T47D (cell line): Measurements from ENCODE around the gene ERAP2.
"Not testable (repeated sequence)": the region's sequence is repeated elsewhere in the genome, so short reads cannot be mapped to it uniquely, and the experiment has no call there.

ENCODE experiments used
- DNase-seq, 2 experiments: peaks; one replicate each; pipeline versions ENCODE4 v3.0.0 to v3.0.0-alpha.2; 2011 to 2012; ENCODE audit warnings: low read depth in 1 of 2, low spot score in 1 of 2
- JUND ChIP-seq: IDR thresholded peaks from 2 replicates; pipeline ENCODE4 v1.6.1; 2012; ENCODE audit warnings: low read depth
- in situ Hi-C: cut with HindIII; loops from 2 replicates; pipeline ENCODE4 v1.10.0; 2016; ENCODE audit warnings: low sequenced_read_pairs, low pct_unique_long_range_greater_than_20kb

The ERAP2 gene, protein sequence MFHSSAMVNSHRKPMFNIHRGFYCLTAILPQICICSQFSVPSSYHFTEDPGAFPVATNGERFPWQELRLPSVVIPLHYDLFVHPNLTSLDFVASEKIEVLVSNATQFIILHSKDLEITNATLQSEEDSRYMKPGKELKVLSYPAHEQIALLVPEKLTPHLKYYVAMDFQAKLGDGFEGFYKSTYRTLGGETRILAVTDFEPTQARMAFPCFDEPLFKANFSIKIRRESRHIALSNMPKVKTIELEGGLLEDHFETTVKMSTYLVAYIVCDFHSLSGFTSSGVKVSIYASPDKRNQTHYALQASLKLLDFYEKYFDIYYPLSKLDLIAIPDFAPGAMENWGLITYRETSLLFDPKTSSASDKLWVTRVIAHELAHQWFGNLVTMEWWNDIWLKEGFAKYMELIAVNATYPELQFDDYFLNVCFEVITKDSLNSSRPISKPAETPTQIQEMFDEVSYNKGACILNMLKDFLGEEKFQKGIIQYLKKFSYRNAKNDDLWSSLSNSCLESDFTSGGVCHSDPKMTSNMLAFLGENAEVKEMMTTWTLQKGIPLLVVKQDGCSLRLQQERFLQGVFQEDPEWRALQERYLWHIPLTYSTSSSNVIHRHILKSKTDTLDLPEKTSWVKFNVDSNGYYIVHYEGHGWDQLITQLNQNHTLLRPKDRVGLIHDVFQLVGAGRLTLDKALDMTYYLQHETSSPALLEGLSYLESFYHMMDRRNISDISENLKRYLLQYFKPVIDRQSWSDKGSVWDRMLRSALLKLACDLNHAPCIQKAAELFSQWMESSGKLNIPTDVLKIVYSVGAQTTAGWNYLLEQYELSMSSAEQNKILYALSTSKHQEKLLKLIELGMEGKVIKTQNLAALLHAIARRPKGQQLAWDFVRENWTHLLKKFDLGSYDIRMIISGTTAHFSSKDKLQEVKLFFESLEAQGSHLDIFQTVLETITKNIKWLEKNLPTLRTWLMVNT

DNA sequence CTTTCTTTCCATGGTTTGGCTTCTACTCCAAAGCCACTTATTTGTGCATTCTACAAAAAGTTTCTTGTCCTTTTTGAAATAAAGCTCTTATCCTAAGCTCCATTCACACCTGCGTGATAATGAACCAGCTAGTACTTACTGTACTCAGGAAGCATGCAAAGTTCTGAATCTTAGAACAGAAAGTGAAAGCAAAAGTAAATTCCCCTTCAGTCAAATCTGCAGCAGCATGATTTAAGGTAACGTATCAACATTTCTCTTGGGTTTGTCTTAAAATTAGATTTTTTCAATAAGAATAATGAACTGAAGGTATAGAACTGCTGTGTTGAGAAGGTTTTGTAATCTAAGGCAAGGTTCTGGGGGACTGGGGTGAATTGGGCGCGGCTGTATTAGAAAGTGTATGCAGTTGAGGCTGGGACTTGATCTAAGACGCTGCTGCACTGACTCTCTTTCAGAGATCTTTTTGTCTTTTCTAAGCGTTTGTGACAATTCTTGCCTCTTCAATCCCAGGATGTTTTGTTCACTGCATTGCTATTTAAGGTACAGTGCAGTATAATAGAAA, at the start of gene ERAP2:
ERAP2 (plus strand) TSS at position 209 of the 559 bp plus-strand sequence. CDS start 3,186 bp downstream, outside the sequence.
- TF ChIP-seq JUND, result no peak
- peak; percentile 32 to 62 for DNase-seq
- in situ Hi-C loops, result no loop called here

- TF ChIP-seq JUND, result no peak
- in situ Hi-C loops, result no loop called here
- DNase-seq, result no peak
Measured at GRCh38 chr5:96829297-96829696, 47.0 kb upstream of the ERAP2 start.

- DNase-seq, result no peak
- no peak for TF ChIP-seq JUND
- in situ Hi-C loops, result no loop called here
Measured at GRCh38 chr5:96834016-96834415, 42.3 kb upstream of the ERAP2 start.

DNA sequence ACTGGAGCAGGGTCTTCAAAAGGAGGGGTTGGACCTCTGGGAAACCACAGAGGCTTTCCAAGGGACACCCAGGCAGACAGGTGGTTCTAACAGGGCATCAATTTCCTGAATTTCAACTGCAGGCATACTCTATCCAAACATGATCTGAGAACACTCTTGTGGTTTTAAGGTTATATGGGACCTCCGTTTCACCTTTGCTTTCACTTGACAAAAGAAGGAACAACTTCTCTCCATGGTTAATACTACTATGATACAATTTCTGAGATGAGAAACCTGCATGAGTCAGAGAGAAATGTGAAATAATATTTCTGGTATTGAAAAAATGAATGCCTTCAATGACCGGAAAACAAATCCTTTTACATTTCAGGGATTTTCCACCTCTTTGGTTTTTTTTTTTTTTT, 40.5 kb upstream of the ERAP2 start:
- DNase-seq, result no peak
- TF ChIP-seq JUND, result no peak
- in situ Hi-C loops, result no loop called here

- no peak for DNase-seq
- TF ChIP-seq JUND, result no peak
- in situ Hi-C loops, result no loop called here
Measured at GRCh38 chr5:96836817-96837216, 39.5 kb upstream of the ERAP2 start.

DNA sequence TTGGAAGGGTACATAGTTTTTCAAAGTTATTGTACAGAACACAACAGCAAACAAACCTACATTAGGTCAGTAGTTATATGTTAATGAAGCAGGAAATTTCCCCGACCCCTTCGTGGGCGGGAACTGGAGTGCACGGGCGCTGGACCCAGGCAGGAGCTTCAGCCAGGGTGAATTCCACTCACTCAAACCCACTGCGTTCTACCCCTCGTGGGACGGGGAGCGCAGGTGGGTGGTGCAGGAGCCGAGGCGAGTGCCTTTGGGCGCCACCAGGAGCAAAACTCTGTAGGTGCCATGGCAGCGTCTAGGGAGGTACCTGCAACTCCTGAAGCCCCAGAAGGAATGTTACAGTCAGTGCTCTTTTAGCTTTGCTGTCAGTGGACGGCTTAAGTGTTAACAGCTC, 39.0 kb upstream of the ERAP2 start:
- no peak for TF ChIP-seq JUND
- in situ Hi-C loops, result no loop called here
- DNase-seq, result no peak

DNA sequence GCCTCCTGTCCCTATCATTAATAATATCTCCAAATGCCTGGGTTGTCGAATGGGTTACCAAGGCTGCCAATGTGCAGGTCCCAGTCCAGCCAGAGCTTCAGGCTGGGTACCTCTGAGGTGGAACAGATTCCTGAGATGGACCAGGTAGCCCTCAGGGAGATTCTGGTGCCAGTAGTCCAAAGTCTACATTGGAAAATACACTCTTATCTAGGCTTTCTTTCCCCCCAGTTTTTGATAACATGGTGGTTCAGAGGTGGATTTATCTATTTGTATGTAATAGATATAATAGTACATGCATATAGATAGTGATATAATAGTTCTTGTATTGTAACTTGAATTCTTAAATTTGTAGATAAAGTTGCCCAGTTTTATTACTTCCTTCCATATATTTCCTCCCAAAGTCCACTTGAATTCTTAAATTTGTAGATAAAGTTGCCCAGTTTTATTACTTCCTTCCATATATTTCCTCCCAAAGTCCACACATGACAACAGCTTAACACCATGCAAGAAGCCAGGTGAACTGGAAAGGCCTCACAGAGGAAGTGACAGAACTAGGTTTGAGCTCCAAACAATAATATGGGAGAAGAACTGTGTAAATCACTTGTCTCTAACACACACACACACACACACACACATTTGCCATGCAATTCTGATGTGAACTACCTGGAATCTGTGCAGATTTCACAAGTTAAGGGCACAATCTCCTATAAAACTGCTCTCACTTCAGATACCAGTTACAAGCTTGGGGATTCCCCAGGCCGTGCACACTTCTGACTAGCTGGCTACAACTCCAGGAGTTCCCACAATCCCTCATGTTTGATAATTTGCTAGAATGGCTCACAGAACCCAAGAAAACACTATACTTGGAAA, 37.9 kb upstream of the ERAP2 start:
- DNase-seq, result no peak
- TF ChIP-seq JUND, result no peak
- in situ Hi-C loops, result no loop called here

- in situ Hi-C loops, result no loop called here
- DNase-seq, result no peak
- TF ChIP-seq JUND, result no peak
Measured at GRCh38 chr5:96839071-96839592, 37.2 kb upstream of the ERAP2 start.

DNA sequence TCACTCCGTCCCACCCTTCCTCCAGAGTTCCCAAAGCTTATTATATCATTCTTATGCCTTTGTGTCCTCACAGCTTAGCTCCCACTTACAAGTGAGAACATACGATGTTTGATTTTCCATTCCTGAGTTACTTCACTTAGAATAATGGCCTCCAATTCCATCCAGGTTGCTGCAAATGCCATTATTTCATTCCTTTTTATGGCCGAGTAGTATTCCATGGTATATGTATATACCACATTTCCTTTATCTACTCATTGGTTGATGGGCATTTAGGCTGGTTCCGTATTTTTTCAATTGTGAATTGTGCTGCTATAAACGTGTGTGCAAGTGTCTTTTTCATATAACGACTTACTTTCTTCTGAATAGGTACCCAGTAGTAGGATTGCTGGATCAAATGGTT, 34.4 kb upstream of the ERAP2 start:
- in situ Hi-C loops, DNase-seq: not testable (repeated sequence)

- in situ Hi-C loops, result no loop called here
- DNase-seq, result peak in 1 of 2 experiments; percentile 24
- no peak for TF ChIP-seq JUND
Measured at GRCh38 chr5:96843140-96843539, 33.2 kb upstream of the ERAP2 start.

- peak in 1 of 2 experiments; percentile 18 for DNase-seq
- TF ChIP-seq JUND, result no peak
- in situ Hi-C loops, result no loop called here
Measured at GRCh38 chr5:96844481-96844990, 31.8 kb upstream of the ERAP2 start.
